Measurements from ENCODE around the gene RNF5. TPM values are rescaled to one million over a fixed set of nuclear protein-coding genes. Genes with fewer than 3 reads are reported as not detected.
A peak's percentile ranks its signal among the peaks of the same experiment; 100 is the strongest.

Gene RNF5
- total RNA-seq, 4 donors from 2014 or later = 54.6 to 98.3 (median 78.1) TPM

DNA sequence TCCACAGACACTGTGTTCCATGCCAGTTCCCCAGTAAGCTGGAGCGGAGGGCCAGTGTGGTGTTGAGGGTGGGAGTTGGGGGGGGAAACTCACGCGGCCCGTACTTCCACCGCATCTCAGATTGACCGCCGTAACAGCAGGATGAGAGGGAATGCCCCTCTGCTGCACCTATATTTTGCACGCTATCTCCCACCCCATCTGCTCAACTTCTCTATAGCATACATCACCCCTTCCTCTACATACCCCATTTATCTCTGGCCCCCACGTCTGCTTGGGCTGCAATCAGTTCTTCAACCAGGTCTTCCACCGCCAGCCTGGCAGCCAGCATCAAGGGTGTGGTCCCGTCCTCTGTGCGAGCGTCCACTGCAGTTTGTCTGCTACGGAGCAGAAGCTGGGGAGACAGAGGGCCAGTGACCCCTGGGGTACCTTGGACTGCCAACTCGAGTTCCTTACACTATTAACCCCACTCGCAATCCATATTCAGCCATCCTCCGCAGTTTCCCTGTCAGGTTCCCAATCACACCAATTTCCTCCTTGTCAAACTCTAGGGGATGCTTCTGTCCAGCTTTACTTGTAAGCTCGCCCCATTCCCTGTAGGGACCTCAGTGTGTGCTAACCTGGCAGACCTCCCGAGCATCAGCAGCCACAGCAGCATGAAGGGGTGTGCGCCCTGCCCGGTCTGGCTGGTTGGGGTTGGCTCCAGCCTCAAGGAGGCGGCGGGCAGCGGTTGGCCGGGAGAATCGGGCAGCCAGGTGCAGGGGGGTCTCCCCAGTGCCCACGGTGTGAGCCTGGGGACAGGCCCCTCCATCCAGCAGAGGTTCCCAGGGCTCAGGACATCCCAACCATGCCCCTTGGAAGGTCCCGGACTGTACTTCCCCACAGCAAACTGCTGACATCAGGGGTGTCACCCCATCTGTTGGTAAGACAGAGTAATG lies 18.7 kb downstream of the RNF5 start:
- no peak for DNase-seq
- Histone ChIP-seq H3K27me3 (peaks cover 0 to 5% (median 2%) of the 10 kb centered on the region in 3 donors), H3K4me3 (peak overlapping the region; percentile 67 to 86 (median 71)), H3K9me3 (no peaks in the 10 kb centered on the region), H3K4me1 (peaks cover 20 to 26% of the 10 kb centered on the region in 2 donors), H3K27ac (peak overlapping the region; percentile 91 to 98 (median 96)), H3K36me3 (no peaks in the 10 kb centered on the region)
- intact Hi-C loops (cut with DNase I; ENCODE audit: low total_unique reads) = loop anchor here (5.0 to 10.0 kb wide), 4 partner anchors 650 to 1482 kb away; partner anchors contain the start of genes ATP6V1G2, BRD2, HSD17B8 and MDC1
- TF ChIP-seq, protein P1, sequence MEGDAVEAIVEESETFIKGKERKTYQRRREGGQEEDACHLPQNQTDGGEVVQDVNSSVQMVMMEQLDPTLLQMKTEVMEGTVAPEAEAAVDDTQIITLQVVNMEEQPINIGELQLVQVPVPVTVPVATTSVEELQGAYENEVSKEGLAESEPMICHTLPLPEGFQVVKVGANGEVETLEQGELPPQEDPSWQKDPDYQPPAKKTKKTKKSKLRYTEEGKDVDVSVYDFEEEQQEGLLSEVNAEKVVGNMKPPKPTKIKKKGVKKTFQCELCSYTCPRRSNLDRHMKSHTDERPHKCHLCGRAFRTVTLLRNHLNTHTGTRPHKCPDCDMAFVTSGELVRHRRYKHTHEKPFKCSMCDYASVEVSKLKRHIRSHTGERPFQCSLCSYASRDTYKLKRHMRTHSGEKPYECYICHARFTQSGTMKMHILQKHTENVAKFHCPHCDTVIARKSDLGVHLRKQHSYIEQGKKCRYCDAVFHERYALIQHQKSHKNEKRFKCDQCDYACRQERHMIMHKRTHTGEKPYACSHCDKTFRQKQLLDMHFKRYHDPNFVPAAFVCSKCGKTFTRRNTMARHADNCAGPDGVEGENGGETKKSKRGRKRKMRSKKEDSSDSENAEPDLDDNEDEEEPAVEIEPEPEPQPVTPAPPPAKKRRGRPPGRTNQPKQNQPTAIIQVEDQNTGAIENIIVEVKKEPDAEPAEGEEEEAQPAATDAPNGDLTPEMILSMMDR (IDR thresholded peaks at IDR 0.05 in 4 of 5, conservative IDR thresholded peaks at IDR 0.05 in 1 of 5) = no peak
- no peak for TF ChIP-seq POLR2A (IDR thresholded peaks at IDR 0.05)
- no peak for ATAC-seq
- in situ Hi-C loops (cut with MboI; ENCODE audit: low sequenced_read_pairs in 4 of 4) = loop anchor here in 3 of 4 donors (10.0 to 25.0 kb wide), 7 partner anchors 72 to 1585 kb away; partner anchors contain the start of genes BRD2 (in 3 of the 3), HLA-DMA (in 3 of the 3), APOM (in 2 of the 3) and BAG6 (in 2 of the 3)

DNA sequence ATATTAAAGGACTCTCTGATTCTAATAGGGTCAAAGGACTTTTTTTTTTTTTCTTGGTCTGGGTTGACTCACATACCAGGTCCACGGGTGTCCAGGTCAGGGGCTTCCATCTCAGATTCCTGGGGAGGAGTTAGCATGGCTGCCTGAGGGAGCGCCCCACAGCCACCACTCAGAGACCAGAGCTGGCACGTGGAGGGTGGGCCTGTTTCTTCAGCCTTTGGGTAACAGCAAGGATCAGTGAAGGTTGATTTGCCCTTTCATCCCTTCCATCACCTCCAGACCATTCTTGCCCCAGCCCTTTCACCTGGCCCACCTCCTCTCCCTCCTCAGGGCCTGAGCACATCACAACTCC lies 20.1 kb downstream of the RNF5 start:
- no peak overlapping the region for H3K4me3 ChIP-seq
- H3K36me3 ChIP-seq = no peaks in the 10 kb centered on the region
- DNase-seq (no peak), ATAC-seq (no peak)
- H3K4me1 ChIP-seq = peaks cover 17 to 20% of the 10 kb centered on the region in 2 donors
- H3K27me3 ChIP-seq = peaks cover 0 to 11% (median 10%) of the 10 kb centered on the region in 3 donors
- TF ChIP-seq POLR2A (IDR thresholded peaks at IDR 0.05) = no peak
- TF ChIP-seq, protein P1 (IDR thresholded peaks at IDR 0.05 in 4 of 5, conservative IDR thresholded peaks at IDR 0.05 in 1 of 5) = no peak
- peak overlapping the region in 3 of 4 donors; percentile 35 to 98 (median 40) for H3K27ac ChIP-seq
- no peaks in the 10 kb centered on the region for H3K9me3 ChIP-seq
- intact Hi-C loops (cut with DNase I; ENCODE audit: low total_unique reads) = loop anchor here (5.0 to 10.0 kb wide), 4 partner anchors 651 to 1484 kb away; partner anchors contain the start of genes ATP6V1G2, BRD2, HSD17B8 and MDC1
- in situ Hi-C loops (cut with MboI; ENCODE audit: low sequenced_read_pairs in 4 of 4) = loop anchor here in 3 of 4 donors (10.0 to 25.0 kb wide), 7 partner anchors 74 to 1586 kb away; partner anchors contain the start of genes BRD2 (in 3 of the 3), HLA-DMA (in 3 of the 3), APOM (in 2 of the 3) and BAG6 (in 2 of the 3)

DNA sequence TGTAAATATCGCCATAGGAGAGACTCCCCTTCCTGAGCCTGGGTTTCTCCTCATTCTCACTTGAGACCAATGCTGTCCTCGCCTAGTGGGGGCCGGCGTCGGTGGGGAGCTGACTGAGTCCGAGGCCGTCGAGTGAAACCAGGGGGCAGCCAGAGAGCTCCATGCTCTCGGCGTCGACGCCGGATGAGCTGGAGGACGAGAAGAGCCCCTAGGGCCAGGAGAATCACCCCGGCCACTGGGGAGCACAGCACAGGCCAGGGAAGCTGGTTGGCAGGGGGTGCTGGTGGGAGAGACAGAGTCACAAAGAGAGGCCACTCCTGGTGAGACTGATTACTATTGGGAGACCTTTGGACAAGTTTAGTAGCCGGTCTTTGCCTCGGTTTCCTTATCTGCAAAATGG lies 20.7 kb downstream of the RNF5 start:
- Histone ChIP-seq H3K36me3 (no peaks in the 10 kb centered on the region), H3K27me3 (peaks cover 0 to 11% (median 10%) of the 10 kb centered on the region in 3 donors), H3K9me3 (no peaks in the 10 kb centered on the region), H3K4me3 (no peak overlapping the region), H3K27ac (peak overlapping the region in 1 of 4 donors; percentile 98), H3K4me1 (peaks cover 17 to 20% of the 10 kb centered on the region in 2 donors)
- in situ Hi-C loops (cut with MboI; ENCODE audit: low sequenced_read_pairs in 4 of 4) = loop anchor here in 3 of 4 donors (10.0 to 25.0 kb wide), 7 partner anchors 74 to 1587 kb away; partner anchors contain the start of genes BRD2 (in 3 of the 3), HLA-DMA (in 3 of the 3), APOM (in 2 of the 3) and BAG6 (in 2 of the 3)
- ATAC-seq (no peak), DNase-seq (no peak)
- TF ChIP-seq, protein P1 (IDR thresholded peaks at IDR 0.05 in 4 of 5, conservative IDR thresholded peaks at IDR 0.05 in 1 of 5) = no peak
- TF ChIP-seq POLR2A (IDR thresholded peaks at IDR 0.05) = no peak
- intact Hi-C loops (cut with DNase I; ENCODE audit: low total_unique reads) = loop anchor here (5.0 to 10.0 kb wide), 4 partner anchors 652 to 1484 kb away; partner anchors contain the start of genes ATP6V1G2, BRD2, HSD17B8 and MDC1

DNA sequence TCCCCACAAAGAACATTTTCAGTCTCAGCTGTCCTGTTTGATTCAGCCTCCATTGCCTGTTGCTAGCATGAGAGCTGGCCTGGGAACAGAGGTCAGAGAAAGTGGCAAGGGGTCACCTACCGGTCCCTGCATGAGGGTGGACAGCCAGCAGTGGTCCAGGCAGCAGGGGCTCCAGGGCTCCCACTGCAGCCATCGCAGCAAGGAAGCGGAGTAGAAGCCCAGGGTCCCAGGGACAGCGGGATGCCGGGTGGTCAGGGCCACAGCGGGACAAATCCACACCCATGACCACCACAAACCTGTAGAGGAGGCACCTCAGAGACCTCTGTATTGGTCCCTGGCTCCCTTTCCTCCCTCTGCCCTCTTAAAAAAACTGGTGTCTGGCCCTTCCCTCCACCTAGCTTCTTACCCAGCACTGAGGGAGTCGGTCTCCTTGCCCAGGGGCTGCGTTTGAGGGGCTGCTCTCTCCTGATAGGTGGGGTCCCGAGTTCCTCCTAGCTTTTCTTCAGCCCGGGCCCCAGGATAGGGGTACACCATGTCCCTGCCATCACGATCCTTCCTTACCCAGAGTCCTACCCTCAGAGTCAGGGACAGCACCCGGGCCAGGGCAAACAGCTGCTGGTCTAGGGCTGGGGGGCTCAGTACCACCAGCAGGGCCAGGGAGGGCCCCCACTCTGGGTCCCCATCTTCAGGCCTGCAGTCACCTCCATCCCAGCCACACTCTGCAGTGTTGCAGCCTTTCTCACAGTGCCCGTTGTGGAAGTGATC lies 22.7 kb downstream of the RNF5 start:
- peaks cover 8 to 11% of the 10 kb centered on the region in 2 donors for H3K4me1 ChIP-seq
- peaks cover 0 to 11% (median 10%) of the 10 kb centered on the region in 3 donors for H3K27me3 ChIP-seq
- intact Hi-C loops (cut with DNase I; ENCODE audit: low total_unique reads) = no loop called here
- DNase-seq = no peak
- no peak for ATAC-seq
- no peak overlapping the region for H3K27ac ChIP-seq
- TF ChIP-seq, protein P1 (IDR thresholded peaks at IDR 0.05 in 4 of 5, conservative IDR thresholded peaks at IDR 0.05 in 1 of 5) = no peak
- TF ChIP-seq POLR2A (IDR thresholded peaks at IDR 0.05) = no peak
- no peaks in the 10 kb centered on the region for H3K36me3 ChIP-seq
- H3K9me3 ChIP-seq = no peaks in the 10 kb centered on the region
- in situ Hi-C loops (cut with MboI; ENCODE audit: low sequenced_read_pairs in 4 of 4) = no loop called here
- H3K4me3 ChIP-seq = no peak overlapping the region

Data from gastrocnemius medialis (tissue), 4 donors.